Fibroblast of lung (primary cell): Measurements from ENCODE around the gene POGLUT3. TPM values are rescaled to one million over a fixed set of nuclear protein-coding genes. Genes with fewer than 3 reads are reported as not detected.

Experiments
- DNase-seq, 2 donors: peaks; one replicate each; pipeline versions ENCODE4 v3.0.0 to v3.0.0-alpha.2; 2010; ENCODE audit warnings: low read depth in 2 of 2
- H2AFZ ChIP-seq: 2 replicates; pipeline ENCODE4 v1.5.1; 2012; ENCODE audit warnings: low read length, control low read depth, inconsistent platforms
- H3K27ac ChIP-seq: 2 replicates; pipeline ENCODE4 v1.5.1; 2011; ENCODE audit warnings: low read length, control low read depth; ENCODE audit not compliant: insufficient read depth
- H3K27me3 ChIP-seq: 2 replicates; pipeline ENCODE4 v1.5.1; 2011; ENCODE audit warnings: mild to moderate bottlenecking, low read length; ENCODE audit not compliant: control insufficient read depth, insufficient read depth
- H3K36me3 ChIP-seq: 2 replicates; pipeline ENCODE4 v1.5.1; 2011; ENCODE audit warnings: low read length; ENCODE audit not compliant: control insufficient read depth, insufficient read depth
- H3K4me1 ChIP-seq: 2 replicates; pipeline ENCODE4 v1.5.1; 2011; ENCODE audit warnings: low read length; ENCODE audit not compliant: control insufficient read depth, insufficient read depth; ENCODE audit errors: extremely low read depth
- H3K4me2 ChIP-seq: 2 replicates; pipeline ENCODE4 v1.5.1; 2011; ENCODE audit warnings: low read length, control low read depth; ENCODE audit not compliant: insufficient read depth; ENCODE audit errors: extremely low read depth
- H3K4me3 ChIP-seq, 4 experiments: fragments of 200-600 bp in 1 of 4; sonication (generic) in 1 of 4; replicated peaks in 1 of 4; 2 replicates each; pipeline ENCODE4 v1.5.1; 2011 to 2016; ENCODE audit warnings: low read length in 4 of 4, low read depth in 3 of 4, mild to moderate bottlenecking in 3 of 4, control low read depth in 2 of 4, inconsistent platforms in 1 of 4, mixed read lengths in 1 of 4; ENCODE audit not compliant: insufficient read depth in 1 of 4; ENCODE audit errors: control extremely low read depth in 1 of 4
- H3K79me2 ChIP-seq: 2 replicates; pipeline ENCODE4 v1.5.1; 2012; ENCODE audit warnings: mild to moderate bottlenecking, low read length, inconsistent platforms; ENCODE audit not compliant: control insufficient read depth, insufficient read depth
- H3K9ac ChIP-seq: 2 replicates; pipeline ENCODE4 v1.5.1; 2011; ENCODE audit warnings: mild to moderate bottlenecking, low read length, control low read depth; ENCODE audit not compliant: insufficient read depth
- H3K9me3 ChIP-seq: 2 replicates; pipeline ENCODE4 v1.5.1; 2012; ENCODE audit warnings: low read depth, low read length; ENCODE audit not compliant: control insufficient read depth, insufficient read depth
- H4K20me1 ChIP-seq: 2 replicates; pipeline ENCODE4 v1.5.1; 2011; ENCODE audit warnings: low read length; ENCODE audit not compliant: control insufficient read depth, insufficient read depth; ENCODE audit errors: extremely low read depth
- EZH2 ChIP-seq: IDR thresholded peaks from 2 replicates; pipeline ENCODE4 v1.5.1; 2012; ENCODE audit warnings: low read length, control low read depth, mild to moderate bottlenecking; ENCODE audit errors: missing control alignments
- polyA plus RNA-seq, 2 donors: library from polyadenylated mRNA; depleted of rRNA in 1 of 2; stranded (reverse) in 1 of 2; unstranded in 1 of 2; fragments of >200 nt; gene quantifications; 2 replicates each; pipeline ENCODE4 v1.2.1, GENCODE V29; 2011 to 2012; ENCODE audit warnings: missing spikeins in 1 of 2
- total RNA-seq: library from RNA; depleted of rRNA; stranded (reverse); fragments of >200 nt; gene quantifications from 2 replicates; pipeline ENCODE4 v1.2.1, GENCODE V29; 2014
- TF ChIP-seq, protein P1 (sequence below), 2 donors: IDR thresholded peaks in 1 of 2; conservative IDR thresholded peaks in 1 of 2; 1 replicate in 1 of 2; 2 replicates in 1 of 2; pipeline ENCODE4 v1.5.1; 2011 to 2012; ENCODE audit warnings: low read length in 2 of 2, control low read depth in 1 of 2, inconsistent platforms in 1 of 2, low read depth in 1 of 2, mild to moderate bottlenecking in 1 of 2

Gene POGLUT3
- total and polyA plus RNA-seq, 2 donors (not counting 1 experiment from before 2014, with no cell fraction given) = 41.1 to 81.0 TPM

DNA sequence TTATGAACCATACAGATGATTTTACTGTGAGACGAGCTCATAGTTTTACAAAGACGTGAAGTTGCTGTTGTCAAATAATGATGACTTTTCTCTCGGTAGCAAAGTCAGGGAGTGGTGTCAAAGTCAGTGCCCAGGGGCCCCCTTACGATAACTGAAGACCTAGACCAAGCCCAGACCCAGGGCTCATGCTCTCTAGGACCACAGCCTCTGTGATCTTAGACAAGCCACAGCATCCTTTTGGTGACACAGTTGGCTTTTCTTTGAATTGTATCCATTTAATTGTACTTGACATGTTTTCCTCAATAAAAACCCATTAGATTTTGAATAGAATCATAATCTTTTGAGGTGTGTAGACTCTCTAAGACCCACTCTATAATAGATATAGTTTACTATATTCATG, 17.9 kb upstream of the POGLUT3 start:
- Histone ChIP-seq H3K4me3 (no peak overlapping the region), H4K20me1 (no peaks in the 10 kb centered on the region), H2AFZ (no peak overlapping the region), H3K9me3 (no peaks in the 10 kb centered on the region), H3K79me2 (no peaks in the 10 kb centered on the region), H3K9ac (no peak overlapping the region), H3K27me3 (no peaks in the 10 kb centered on the region), H3K27ac (no peak overlapping the region), H3K4me1 (no peaks in the 10 kb centered on the region), H3K4me2 (no peak overlapping the region), H3K36me3 (no peaks in the 10 kb centered on the region)
- no peak for TF ChIP-seq EZH2
- TF ChIP-seq, protein P1, sequence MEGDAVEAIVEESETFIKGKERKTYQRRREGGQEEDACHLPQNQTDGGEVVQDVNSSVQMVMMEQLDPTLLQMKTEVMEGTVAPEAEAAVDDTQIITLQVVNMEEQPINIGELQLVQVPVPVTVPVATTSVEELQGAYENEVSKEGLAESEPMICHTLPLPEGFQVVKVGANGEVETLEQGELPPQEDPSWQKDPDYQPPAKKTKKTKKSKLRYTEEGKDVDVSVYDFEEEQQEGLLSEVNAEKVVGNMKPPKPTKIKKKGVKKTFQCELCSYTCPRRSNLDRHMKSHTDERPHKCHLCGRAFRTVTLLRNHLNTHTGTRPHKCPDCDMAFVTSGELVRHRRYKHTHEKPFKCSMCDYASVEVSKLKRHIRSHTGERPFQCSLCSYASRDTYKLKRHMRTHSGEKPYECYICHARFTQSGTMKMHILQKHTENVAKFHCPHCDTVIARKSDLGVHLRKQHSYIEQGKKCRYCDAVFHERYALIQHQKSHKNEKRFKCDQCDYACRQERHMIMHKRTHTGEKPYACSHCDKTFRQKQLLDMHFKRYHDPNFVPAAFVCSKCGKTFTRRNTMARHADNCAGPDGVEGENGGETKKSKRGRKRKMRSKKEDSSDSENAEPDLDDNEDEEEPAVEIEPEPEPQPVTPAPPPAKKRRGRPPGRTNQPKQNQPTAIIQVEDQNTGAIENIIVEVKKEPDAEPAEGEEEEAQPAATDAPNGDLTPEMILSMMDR (conservative IDR thresholded peaks at IDR 0.05 in 1 of 2, IDR thresholded peaks at IDR 0.05 in 1 of 2; ENCODE audit: low read depth in 1 of 2, low read length in 2 of 2) = no peak
- no peak for DNase-seq

DNA sequence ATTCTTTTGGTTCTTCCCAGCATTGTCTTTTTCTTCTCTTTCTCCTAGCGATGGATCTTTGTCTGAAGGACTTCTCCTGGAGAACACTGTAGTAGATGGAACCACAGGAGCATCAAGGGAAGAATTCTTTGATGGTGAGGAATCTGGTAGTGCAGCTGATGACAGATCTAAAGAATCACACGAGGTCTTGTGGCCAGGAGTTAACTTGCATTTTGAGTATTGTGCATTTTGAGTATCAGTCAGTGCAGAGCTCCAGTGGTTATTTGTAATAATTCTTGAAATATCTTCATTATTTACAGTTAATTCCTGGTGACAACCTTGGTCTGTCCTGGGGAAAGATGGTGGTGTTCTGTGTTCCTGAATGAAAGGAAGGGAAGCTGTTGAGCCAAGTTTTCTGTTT, 14.5 kb upstream of the POGLUT3 start:
- Histone ChIP-seq H3K27ac (no peak overlapping the region), H3K9ac (no peak overlapping the region)

DNA sequence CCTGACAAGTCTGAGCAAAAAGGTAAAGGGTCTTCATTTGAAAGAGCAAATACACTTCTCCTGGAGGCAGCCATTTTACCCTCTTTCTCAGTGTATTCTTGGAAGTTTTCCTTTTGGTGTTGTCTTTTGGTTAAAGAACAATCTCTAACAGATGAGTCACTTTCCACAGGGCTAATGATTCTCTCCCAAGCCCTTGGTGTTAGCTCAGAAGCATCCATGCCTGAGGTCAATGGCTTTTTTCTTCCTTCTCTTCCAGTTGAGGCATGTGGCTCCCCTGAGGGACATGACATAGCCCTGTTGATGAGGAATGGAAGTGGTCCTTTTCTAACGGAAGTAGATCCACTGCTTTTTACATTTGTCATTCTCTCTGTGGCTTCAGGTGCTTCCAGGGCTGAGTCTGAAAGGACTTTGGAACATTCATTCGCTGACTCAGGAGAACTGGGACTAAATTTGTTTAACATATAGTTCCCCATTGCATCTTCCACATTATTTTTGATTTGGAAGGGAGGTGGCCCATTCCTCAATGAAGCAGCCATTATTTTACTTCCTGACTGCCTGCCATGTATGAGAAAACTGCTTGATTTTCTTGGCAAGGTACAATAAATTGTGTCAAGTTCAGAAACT, 13.8 kb upstream of the POGLUT3 start:
- Histone ChIP-seq H3K79me2 (no peaks in the 10 kb centered on the region), H2AFZ (no peak overlapping the region), H3K27me3 (no peaks in the 10 kb centered on the region), H3K9ac (no peak overlapping the region), H4K20me1 (no peaks in the 10 kb centered on the region), H3K27ac (no peak overlapping the region), H3K4me2 (no peak overlapping the region), H3K36me3 (no peaks in the 10 kb centered on the region), H3K4me3 (no peak overlapping the region), H3K9me3 (no peaks in the 10 kb centered on the region), H3K4me1 (no peaks in the 10 kb centered on the region)
- DNase-seq = peak; percentile 42 to 89
- TF ChIP-seq, protein P1 (conservative IDR thresholded peaks at IDR 0.05 in 1 of 2, IDR thresholded peaks at IDR 0.05 in 1 of 2; ENCODE audit: low read depth in 1 of 2, low read length in 2 of 2) = no peak
- TF ChIP-seq EZH2 = no peak

More for the DNA sequence above, 14.5 kb upstream of the POGLUT3 start:
- Histone ChIP-seq H3K4me1 (no peaks in the 10 kb centered on the region), H3K36me3 (no peaks in the 10 kb centered on the region), H4K20me1 (no peaks in the 10 kb centered on the region), H3K79me2 (no peaks in the 10 kb centered on the region), H3K4me2 (no peak overlapping the region), H3K27me3 (no peaks in the 10 kb centered on the region), H3K4me3 (no peak overlapping the region), H2AFZ (no peak overlapping the region), H3K9me3 (no peaks in the 10 kb centered on the region)
- no peak for TF ChIP-seq EZH2
- TF ChIP-seq, protein P1 (conservative IDR thresholded peaks at IDR 0.05 in 1 of 2, IDR thresholded peaks at IDR 0.05 in 1 of 2; ENCODE audit: low read depth in 1 of 2, low read length in 2 of 2) = no peak
- DNase-seq = peak in 1 of 2 donors; percentile 12
